Retinal pigment epithelial cell (primary cell): ENCODE measurements around the gene SYNGAP1.
"Not testable (repeated sequence)": the region's sequence is repeated elsewhere in the genome, so short reads cannot be mapped to it uniquely, and the experiment has no call there.

Experiments used
- DNase-seq: peaks from one replicate; pipeline ENCODE4 v3.0.0-alpha.2; 2010; ENCODE audit warnings: low read depth
- H3K4me3 ChIP-seq: 2 replicates; pipeline ENCODE4 v1.5.1; 2011; ENCODE audit warnings: mild to moderate bottlenecking, low read length, control low read depth, moderate library complexity
- TF ChIP-seq, protein P1 (sequence below): conservative IDR thresholded peaks from 2 replicates; pipeline ENCODE4 v1.5.1; 2011; ENCODE audit warnings: low read depth, low read length, control low read depth, inconsistent platforms

SYNGAP1 gene

GRCh38 chr6:33419580-33420490, at the start of gene SYNGAP1:
TSS of gene SYNGAP1 (plus strand) at chr6:33420065. CDS start at chr6:33420265, 200 bp downstream.
- peak within 1 kb of the TSS; percentile 44 for H3K4me3 ChIP-seq
- TF ChIP-seq, protein P1, sequence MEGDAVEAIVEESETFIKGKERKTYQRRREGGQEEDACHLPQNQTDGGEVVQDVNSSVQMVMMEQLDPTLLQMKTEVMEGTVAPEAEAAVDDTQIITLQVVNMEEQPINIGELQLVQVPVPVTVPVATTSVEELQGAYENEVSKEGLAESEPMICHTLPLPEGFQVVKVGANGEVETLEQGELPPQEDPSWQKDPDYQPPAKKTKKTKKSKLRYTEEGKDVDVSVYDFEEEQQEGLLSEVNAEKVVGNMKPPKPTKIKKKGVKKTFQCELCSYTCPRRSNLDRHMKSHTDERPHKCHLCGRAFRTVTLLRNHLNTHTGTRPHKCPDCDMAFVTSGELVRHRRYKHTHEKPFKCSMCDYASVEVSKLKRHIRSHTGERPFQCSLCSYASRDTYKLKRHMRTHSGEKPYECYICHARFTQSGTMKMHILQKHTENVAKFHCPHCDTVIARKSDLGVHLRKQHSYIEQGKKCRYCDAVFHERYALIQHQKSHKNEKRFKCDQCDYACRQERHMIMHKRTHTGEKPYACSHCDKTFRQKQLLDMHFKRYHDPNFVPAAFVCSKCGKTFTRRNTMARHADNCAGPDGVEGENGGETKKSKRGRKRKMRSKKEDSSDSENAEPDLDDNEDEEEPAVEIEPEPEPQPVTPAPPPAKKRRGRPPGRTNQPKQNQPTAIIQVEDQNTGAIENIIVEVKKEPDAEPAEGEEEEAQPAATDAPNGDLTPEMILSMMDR, result no peak
- DNase-seq, result no peak

DNA sequence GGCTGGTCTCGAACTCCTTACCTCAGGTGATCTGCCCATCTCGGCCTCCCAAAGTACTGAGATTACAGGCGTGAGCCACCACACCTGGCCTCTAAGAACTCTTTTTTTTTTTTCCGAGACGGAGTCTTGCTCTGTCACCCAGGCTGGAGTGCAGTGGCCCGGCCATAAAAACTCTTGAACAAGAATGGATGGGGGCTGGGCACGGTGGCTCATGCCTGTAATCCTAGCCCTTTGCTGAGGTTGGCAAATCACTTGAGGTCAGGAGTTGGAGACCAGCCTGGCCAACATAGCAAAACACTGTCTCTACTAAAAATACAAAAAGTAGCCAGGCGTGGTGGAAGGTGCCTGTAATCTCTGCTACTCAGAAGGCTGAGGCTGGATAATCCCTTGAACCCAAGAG, 48.0 kb upstream of the SYNGAP1 start:
- DNase-seq, H3K4me3 ChIP-seq: not testable (repeated sequence)

- TF ChIP-seq, protein P1, result no peak
- DNase-seq, result no peak
- no peak overlapping the region for H3K4me3 ChIP-seq
Measured at GRCh38 chr6:33372526-33373123, 47.2 kb upstream of the SYNGAP1 start.

DNA sequence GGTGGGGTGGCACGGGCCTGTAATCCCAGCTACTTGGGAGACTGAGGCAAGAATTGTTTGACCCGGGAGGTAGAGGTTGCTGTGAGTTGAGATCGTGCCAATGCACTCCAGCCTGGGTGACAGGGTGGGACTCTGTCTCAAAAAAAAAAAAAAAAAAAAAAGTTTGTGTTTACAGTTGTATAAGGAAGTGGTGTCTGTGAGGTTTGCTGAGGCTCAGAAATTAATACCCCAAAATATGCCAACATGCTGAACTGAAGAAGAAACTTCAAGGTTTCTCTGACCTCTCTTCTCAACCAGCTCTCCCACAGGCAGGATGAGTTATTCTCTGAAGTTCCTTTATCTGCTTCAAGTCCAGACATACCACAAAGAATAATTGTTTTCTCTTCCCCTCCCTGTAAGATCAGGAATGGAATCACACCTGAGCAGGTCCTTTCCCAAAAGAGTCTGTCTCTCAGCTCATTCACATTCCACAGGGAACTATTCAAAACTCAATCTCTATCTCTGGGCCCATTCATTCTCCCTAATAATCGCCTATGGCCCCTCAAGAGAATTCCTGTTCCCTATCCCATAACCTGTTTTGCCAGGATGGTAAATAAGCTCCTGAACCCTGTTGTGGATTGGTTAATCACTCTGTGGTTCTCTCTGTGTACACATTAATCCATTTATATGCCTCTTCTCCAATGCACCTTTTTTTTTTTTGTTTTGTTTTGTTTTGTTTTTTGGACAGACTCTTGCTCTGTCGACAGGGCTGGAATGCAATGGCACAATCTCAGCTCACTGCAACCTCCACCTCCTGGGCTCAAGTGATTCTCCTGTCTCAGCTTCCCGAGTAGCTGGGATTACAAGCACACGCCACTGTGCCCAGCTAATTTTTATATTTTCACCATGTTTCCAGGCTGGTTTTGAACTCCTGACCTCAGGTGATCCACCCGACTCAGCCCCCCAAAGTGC, 45.6 kb upstream of the SYNGAP1 start:
- no peak overlapping the region for H3K4me3 ChIP-seq
- TF ChIP-seq, protein P1, result no peak
- no peak for DNase-seq

DNA sequence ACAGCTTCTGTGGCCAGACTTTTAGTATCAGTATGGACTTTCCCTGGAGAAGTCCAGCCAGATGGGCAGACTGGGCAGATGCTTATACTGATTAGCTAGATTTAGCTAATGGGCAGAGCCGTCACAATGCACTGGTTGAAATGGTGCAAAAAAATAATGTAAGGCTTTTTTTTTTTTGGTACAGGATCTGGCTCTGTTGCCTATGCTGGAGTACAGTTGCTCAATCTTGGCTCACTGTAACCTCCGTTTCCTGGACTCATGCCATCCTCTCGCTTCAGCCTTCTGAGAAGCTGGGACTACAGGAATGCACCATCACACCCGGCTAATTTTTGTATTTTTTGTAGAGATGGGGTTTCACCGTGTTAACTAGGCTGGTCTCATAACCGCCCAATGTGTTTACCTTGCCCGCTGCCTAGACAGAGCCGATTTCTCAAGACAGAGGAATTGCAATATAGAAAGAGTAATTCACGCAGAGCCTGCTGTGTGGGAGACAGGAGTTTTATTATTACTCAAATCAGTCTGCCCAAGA, 44.7 kb upstream of the SYNGAP1 start:
- peak; percentile 69 for DNase-seq
- no peak overlapping the region for H3K4me3 ChIP-seq
- TF ChIP-seq, protein P1, result no peak

- no peak overlapping the region for H3K4me3 ChIP-seq
- TF ChIP-seq, protein P1, result no peak
- no peak for DNase-seq
Measured at GRCh38 chr6:33377171-33377570, 42.7 kb upstream of the SYNGAP1 start.

- not testable (repeated sequence) for H3K4me3 ChIP-seq, DNase-seq
Measured at GRCh38 chr6:33379184-33379583, 40.7 kb upstream of the SYNGAP1 start.
